Ectodermal cell (in vitro differentiated cells): Measurements from ENCODE around the gene TMEM61.

Experiments
- H3K27ac ChIP-seq: 2 replicates; pipeline ENCODE4 v1.7.0; 2013; ENCODE audit warnings: mild to moderate bottlenecking, low read depth, low read length; ENCODE audit not compliant: insufficient read depth, poor library complexity, severe bottlenecking
- H3K27me3 ChIP-seq: 2 replicates; pipeline ENCODE4 v1.7.0; 2013; ENCODE audit warnings: mild to moderate bottlenecking, low read length; ENCODE audit not compliant: insufficient read depth, control insufficient read depth, poor library complexity, severe bottlenecking
- H3K36me3 ChIP-seq: one replicate; pipeline ENCODE4 v1.7.0; 2013; ENCODE audit warnings: low read length; ENCODE audit not compliant: control insufficient read depth, insufficient read depth
- H3K4me1 ChIP-seq: one replicate; pipeline ENCODE4 v1.7.0; 2013; ENCODE audit warnings: low read length; ENCODE audit not compliant: control insufficient read depth, insufficient read depth
- H3K4me3 ChIP-seq: 2 replicates; pipeline ENCODE4 v1.7.0; 2013; ENCODE audit warnings: low read depth, low read length, control low read depth; ENCODE audit not compliant: insufficient read depth
- H3K9me3 ChIP-seq: 2 replicates; pipeline ENCODE4 v1.7.0; 2013; ENCODE audit warnings: mild to moderate bottlenecking, low read length, moderate library complexity; ENCODE audit not compliant: control insufficient read depth
- WGBS, 2 experiments: methylation state at CpG; one replicate each; pipeline ENCODE4 v1.1.7; 2013; ENCODE audit warnings: missing lambda C conversion rate in 2 of 2; 5-methylcytosine and 5-hydroxymethylcytosine counted together

Gene TMEM61

DNA sequence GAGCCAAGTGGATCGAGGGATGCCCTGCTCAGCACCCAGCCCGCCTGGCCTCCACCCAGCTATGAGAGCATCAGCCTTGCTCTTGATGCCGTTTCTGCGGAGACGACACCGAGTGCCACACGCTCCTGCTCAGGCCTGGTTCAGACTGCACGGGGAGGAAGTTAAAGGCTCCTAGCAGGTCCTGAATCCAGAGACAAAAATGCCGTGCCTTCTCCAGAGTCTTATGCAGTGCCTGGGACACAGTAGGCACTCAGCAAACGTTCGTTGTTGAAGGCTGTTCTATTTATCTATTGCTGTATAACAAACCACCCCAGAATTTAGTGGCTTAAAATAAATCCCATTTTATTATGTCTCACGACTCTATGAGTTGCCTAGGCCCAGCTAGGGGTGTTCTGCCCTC lies 11.5 kb downstream of the TMEM61 start:
- Histone ChIP-seq H3K4me1 (peaks cover 9% of the 10 kb centered on the region), H3K36me3 (no peaks in the 10 kb centered on the region)
- WGBS, 2 experiments, result 82 to 84% methylated on average over 12 of the region's 12 CpGs

DNA sequence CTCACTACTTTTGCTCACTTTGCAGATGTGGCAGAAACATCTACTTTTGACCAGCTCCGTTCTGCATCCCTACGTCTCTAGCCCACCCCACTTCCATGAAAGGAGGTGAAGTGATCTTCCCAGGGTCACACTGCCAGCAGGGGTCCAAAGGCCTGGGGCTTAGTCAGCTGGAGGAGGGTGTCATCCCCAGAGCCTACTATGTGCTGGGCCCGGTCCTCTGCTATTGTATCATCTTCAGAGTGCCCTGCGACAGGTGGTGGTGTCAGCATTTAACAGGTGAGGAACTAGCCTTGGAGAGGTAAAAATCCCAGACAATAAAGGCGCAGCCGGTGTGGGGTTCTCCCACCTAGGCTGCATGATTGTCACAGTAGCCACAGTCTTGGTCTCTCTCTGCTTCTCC lies 12.7 kb downstream of the TMEM61 start:
- Histone ChIP-seq H3K27ac (no peak overlapping the region), H3K9me3 (no peaks in the 10 kb centered on the region), H3K36me3 (no peaks in the 10 kb centered on the region), H3K4me1 (peaks cover 9% of the 10 kb centered on the region), H3K27me3 (peaks cover 26% of the 10 kb centered on the region), H3K4me3 (no peak overlapping the region)
- 92 to 93% methylated on average over 6 of the region's 6 CpGs for WGBS, 2 experiments

More for the DNA sequence above, 11.5 kb downstream of the TMEM61 start:
- H3K27ac ChIP-seq, result no peak overlapping the region
- H3K27me3 ChIP-seq, result peaks cover 14% of the 10 kb centered on the region
- H3K4me3 ChIP-seq, result no peak overlapping the region
- no peaks in the 10 kb centered on the region for H3K9me3 ChIP-seq

DNA sequence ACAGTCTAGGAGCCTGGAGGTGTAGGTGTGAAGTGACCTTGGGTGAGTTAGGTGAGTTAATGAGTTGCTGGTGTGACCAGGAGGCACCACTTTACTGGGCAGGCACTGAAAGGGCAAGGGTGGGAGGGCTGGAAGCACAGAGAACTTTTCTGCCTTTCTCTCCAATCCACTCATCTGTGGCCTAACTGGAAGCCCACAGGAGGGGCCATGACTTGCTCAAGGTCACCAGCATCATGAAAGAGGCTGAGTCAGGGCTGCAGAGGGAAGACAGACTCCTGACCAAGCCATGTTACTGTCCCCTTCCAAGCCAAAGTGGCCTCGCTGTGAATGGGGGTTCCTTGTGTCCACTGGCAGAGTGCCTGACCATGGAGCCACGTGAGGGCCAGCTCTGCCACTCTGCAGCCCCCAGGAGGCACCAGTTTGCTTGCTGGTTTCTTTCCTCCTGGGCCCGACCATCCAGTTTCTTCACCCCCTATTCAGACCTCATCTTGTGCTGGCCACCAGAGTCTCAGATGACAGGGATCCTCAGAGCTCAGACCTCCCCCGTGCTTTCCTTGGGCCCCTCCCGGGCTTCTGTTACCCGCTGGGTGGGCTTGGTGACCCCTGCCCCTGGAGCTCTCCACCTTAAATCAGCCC lies 14.0 kb downstream of the TMEM61 start:
- 41 to 47% methylated on average over 6 of the region's 6 CpGs for WGBS, 2 experiments
- no peaks in the 10 kb centered on the region for H3K9me3 ChIP-seq
- no peak overlapping the region for H3K27ac ChIP-seq
- H3K4me1 ChIP-seq, result peaks cover 9% of the 10 kb centered on the region
- peaks cover 40% of the 10 kb centered on the region for H3K27me3 ChIP-seq
- no peak overlapping the region for H3K4me3 ChIP-seq
- no peaks in the 10 kb centered on the region for H3K36me3 ChIP-seq

DNA sequence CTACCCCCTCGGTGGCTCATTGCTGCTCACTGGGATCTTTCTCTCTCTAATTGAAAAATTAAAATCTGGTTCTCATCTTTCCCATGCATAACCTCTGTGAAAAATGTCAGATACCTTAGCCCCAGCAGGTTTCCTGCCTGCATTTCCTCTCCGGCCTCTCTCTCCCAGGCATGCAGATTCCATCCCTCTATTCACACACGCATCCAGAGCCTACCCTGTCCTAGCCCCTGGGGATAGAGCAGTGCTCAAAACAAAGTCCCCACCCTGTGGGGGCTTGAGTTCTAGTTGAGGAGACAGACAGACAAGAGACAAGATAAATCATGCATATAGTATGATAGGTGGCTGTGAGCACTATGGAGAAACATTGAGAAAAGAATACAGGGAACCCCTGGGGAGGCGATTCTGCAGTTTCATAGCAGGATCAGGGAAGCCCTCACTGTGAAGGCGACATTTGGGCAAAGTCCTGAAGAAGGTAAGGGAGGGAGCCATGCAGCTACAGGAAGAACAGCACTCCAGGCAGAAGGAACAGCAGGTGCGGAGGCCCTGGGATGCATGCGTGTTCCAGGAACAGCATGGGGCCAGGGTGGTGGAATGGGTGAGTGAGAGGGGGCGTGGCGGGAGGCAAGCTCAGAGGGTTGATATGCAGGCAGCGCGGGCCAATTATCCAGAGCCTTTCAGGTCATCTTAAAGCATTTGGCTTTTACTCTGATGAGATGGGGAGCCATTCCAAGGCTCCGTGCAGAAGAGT lies 14.8 kb downstream of the TMEM61 start:
- WGBS, 2 experiments, result 41 to 42% methylated on average over 12 of the region's 12 CpGs
- Histone ChIP-seq H3K4me3 (no peak overlapping the region), H3K36me3 (no peaks in the 10 kb centered on the region), H3K27me3 (peaks cover 46% of the 10 kb centered on the region), H3K9me3 (no peaks in the 10 kb centered on the region), H3K27ac (no peak overlapping the region), H3K4me1 (peaks cover 9% of the 10 kb centered on the region)

DNA sequence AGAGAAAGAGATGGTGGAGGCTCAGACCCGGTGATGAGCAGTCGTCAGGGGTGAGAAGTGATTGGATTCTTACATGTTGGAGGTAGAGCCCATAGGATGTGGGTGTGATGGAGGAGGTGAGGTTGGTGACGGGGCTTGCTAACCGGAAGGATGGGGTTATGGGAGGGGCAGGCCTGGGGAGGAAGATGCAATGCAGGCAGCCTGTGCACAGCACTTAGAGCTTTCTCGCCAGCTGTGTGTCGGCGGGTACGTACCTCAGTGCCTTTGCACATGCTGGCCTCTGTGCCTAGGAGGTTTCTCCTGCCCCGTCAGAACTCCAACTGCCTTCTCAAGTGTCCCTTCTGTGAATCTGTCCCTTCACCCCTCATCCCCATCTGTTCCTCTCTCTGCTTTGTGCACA lies 15.4 kb downstream of the TMEM61 start:
- peaks cover 9% of the 10 kb centered on the region for H3K4me1 ChIP-seq
- no peak overlapping the region for H3K4me3 ChIP-seq
- peaks cover 46% of the 10 kb centered on the region for H3K27me3 ChIP-seq
- no peak overlapping the region for H3K27ac ChIP-seq
- WGBS, 2 experiments, result 88 to 92% methylated on average over 9 of the region's 9 CpGs
- no peaks in the 10 kb centered on the region for H3K36me3 ChIP-seq
- no peaks in the 10 kb centered on the region for H3K9me3 ChIP-seq

DNA sequence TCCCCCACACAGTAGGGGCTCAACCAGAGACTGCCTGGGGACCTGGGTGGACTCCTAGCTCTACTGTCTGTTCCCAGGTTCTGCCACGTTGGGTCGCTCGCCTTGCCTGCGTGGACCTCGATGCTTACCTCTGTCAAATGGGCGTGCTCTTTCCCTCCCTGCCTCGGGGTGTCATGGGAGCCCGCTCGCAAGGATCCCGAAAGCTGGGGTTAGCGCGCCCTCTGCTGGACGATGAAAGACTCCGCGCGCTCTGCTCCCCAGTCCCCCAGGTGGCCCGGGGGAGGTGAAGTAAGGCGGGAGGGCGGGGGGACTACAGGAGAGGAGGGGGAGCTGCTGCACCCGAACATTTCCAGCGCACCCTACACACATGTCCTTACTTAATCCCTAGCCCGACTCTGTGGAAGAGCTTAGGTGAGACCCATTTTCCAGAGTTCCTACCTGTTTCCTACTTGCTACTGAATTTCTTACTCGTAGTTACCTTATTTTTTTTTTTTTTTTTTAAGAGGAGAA lies 16.0 kb downstream of the TMEM61 start:
- Histone ChIP-seq H3K9me3 (no peaks in the 10 kb centered on the region), H3K4me3 (no peak overlapping the region), H3K36me3 (no peaks in the 10 kb centered on the region), H3K27ac (no peak overlapping the region), H3K4me1 (peaks cover 9% of the 10 kb centered on the region), H3K27me3 (peaks cover 46% of the 10 kb centered on the region)
- 3 to 4% methylated on average over 20 to 23 of the region's 23 CpGs for WGBS, 2 experiments

DNA sequence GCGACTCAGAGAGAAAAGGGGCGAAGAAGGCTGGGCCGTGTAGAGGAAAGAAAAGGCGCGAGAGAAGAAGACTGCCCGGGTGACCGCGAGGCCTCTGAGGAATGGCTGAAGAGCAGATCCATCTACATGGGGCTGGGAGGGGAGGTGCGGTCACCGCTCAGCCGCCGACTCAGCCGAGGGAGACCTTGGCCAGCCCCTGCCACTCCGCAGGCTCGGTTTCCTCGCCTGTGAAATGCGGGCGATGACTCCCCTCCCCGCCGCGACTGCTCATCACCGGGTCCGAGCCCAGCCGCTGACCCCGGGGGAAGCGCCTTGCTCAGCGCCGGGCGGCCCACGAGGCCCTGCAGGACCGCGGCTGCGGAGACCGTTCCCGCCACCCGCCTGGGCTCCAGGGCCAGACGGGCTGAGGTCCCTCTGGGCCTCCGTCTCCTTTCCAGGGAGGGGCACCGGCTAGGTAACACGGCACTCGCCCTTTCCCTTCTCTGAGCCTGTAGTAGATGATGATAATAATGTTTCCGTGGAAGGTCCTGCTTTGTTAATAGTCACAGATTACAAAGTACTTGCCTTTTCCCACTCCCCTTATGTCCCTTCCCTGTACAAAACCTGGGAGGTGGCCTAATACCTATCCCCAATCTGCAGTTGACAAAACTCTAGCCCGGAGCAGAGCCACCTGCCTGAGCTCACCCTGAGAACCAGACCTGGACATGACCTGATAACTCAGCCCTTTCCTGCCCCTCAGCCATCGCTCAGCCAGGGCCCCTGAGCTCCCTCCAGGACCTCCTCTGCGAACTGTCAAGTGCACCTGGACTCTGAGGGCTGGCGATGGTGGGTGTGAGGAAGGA lies 16.7 kb downstream of the TMEM61 start:
- H3K36me3 ChIP-seq, result no peaks in the 10 kb centered on the region
- H3K4me1 ChIP-seq, result peaks cover 9% of the 10 kb centered on the region
- 9 to 11% methylated on average over 44 to 46 of the region's 46 CpGs for WGBS, 2 experiments
- H3K4me3 ChIP-seq, result peak overlapping the region; percentile 12
- H3K27ac ChIP-seq, result no peak overlapping the region
- peaks cover 46% of the 10 kb centered on the region for H3K27me3 ChIP-seq
- no peaks in the 10 kb centered on the region for H3K9me3 ChIP-seq

DNA sequence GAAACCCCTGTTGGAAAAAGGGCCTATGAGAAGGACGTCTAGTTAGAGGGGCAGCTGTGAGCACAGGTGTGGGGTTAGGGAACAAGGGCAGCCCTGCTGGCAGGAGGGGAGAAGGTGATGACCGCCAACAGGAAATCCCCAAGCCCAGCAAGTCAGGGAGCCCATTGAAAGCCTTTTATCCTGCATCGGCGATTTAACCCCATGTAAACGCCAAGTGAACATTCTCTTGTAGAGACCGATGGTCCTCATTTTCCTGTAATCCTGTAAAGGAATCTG lies 17.2 kb downstream of the TMEM61 start:
- 36 to 47% methylated on average over 6 of the region's 6 CpGs for WGBS, 2 experiments
- Histone ChIP-seq H3K36me3 (no peaks in the 10 kb centered on the region), H3K27me3 (peaks cover 46% of the 10 kb centered on the region)

DNA sequence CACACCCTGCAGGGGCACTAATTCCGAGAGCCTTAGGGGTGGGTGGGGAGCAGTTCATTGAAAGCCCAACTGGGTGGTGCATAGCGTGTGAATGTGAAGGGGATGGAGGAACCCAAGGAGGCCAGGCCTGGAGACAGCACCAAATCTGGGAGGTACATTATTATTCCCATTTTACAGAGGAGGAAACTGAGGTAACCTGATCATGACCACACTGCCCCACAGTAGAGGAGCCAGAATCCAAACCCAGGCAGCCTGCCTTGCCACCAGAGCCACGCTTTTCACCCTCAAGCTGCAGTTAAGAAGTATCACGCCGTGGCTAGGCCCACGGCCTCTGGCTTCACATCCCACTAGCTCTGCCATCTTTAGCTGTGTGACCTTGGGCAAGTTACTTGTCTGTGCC lies 17.7 kb downstream of the TMEM61 start:
- Histone ChIP-seq H3K9me3 (no peaks in the 10 kb centered on the region), H3K4me1 (peaks cover 9% of the 10 kb centered on the region), H3K36me3 (no peaks in the 10 kb centered on the region), H3K27me3 (peaks cover 46% of the 10 kb centered on the region), H3K27ac (no peak overlapping the region), H3K4me3 (no peak overlapping the region)
- 78 to 81% methylated on average over 6 of the region's 6 CpGs for WGBS, 2 experiments

More for the DNA sequence above, 17.2 kb downstream of the TMEM61 start:
- Histone ChIP-seq H3K27ac (no peak overlapping the region), H3K4me1 (peaks cover 9% of the 10 kb centered on the region), H3K9me3 (no peaks in the 10 kb centered on the region), H3K4me3 (no peak overlapping the region)

DNA sequence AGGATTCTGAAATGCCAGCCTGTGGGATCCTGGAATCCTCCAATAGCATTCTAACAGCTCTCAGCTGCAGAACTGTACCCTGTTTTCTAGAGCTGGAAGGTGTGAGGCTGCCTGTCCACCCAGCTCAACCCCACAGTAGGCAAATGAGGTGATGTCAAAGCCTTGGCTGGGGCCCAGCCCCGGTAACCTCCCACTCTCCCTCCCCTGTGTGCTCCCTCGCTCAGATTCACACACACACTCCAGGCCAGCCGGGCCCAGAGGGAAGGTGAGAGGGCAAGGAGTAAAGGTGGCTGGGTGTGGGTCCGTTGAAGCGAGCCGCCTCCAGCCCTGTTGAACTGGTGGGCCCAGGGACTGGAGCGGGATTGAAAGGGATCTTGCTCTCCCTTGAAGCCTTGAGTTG lies 18.2 kb downstream of the TMEM61 start, which contains the start of gene BSND:
TSS of gene BSND (plus strand) at position 257 of the 400 bp plus-strand sequence. CDS start 254 bp downstream, outside the sequence.
- Histone ChIP-seq H3K27ac (no peak within 1 kb of the TSS), H3K27me3 (peaks cover 46% of the 10 kb centered on the region)

More for the DNA sequence above, 18.2 kb downstream of the TMEM61 start, which contains the start of gene BSND:
- H3K4me1 ChIP-seq, result peaks cover 9% of the 10 kb centered on the region
- H3K36me3 ChIP-seq, result no peaks in the 10 kb centered on the region
- WGBS, 2 experiments, result 80 to 84% methylated on average over 6 to 7 of the region's 7 CpGs
- H3K9me3 ChIP-seq, result no peaks in the 10 kb centered on the region
- no peak within 1 kb of the TSS for H3K4me3 ChIP-seq
